GM12865 (cell line): Measurements from ENCODE around the gene FCN3.

Experiments used
- DNase-seq: peaks from one replicate; pipeline ENCODE4 v3.0.0; 2010; ENCODE audit warnings: low read depth
- H3K4me3 ChIP-seq: 2 replicates; pipeline ENCODE4 v1.5.1; 2011; ENCODE audit warnings: mild to moderate bottlenecking, low read depth, low read length, control low read depth
- TF ChIP-seq, protein P1 (sequence below): IDR thresholded peaks from 2 replicates; pipeline ENCODE4 v1.5.1; 2011; ENCODE audit warnings: low read length, control low read depth, low read depth, inconsistent platforms; ENCODE audit not compliant: insufficient read depth; ENCODE audit errors: missing control alignments

Gene FCN3

DNA sequence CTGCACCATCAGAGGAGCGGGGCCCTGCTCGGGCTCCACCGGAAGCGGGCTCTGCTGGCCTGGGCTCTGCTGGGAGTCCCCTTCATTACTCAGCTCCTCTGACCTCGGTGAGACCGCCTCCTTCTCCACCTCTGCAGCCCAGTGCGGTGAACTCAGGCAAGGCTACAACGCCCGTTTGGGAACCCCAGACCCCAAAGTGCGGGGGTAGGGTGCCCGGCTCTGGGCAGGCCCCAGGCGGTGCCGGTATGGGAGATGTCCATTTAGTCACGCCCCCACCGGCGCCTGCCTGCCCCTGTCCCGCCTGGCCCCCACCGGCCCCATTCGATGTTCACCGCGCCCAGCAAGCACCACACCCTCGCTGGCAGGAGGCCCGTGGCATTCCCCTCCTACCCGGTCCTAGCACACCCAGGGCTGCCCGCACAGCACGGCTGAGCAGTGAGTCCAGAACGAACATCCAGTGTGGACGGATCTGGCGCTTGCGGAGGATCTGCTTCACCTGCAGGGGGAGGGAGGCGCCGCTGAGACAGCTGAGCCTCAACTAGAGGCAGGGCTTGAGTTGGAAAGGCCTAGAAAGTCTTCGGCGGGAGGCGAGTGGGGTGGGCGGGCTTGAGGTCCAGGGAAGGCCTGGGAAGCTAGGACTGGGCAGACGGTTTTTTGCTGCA, 17.9 kb downstream of the FCN3 start:
- no peak for DNase-seq
- TF ChIP-seq, protein P1, sequence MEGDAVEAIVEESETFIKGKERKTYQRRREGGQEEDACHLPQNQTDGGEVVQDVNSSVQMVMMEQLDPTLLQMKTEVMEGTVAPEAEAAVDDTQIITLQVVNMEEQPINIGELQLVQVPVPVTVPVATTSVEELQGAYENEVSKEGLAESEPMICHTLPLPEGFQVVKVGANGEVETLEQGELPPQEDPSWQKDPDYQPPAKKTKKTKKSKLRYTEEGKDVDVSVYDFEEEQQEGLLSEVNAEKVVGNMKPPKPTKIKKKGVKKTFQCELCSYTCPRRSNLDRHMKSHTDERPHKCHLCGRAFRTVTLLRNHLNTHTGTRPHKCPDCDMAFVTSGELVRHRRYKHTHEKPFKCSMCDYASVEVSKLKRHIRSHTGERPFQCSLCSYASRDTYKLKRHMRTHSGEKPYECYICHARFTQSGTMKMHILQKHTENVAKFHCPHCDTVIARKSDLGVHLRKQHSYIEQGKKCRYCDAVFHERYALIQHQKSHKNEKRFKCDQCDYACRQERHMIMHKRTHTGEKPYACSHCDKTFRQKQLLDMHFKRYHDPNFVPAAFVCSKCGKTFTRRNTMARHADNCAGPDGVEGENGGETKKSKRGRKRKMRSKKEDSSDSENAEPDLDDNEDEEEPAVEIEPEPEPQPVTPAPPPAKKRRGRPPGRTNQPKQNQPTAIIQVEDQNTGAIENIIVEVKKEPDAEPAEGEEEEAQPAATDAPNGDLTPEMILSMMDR: no peak
- no peak overlapping the region for H3K4me3 ChIP-seq

DNA sequence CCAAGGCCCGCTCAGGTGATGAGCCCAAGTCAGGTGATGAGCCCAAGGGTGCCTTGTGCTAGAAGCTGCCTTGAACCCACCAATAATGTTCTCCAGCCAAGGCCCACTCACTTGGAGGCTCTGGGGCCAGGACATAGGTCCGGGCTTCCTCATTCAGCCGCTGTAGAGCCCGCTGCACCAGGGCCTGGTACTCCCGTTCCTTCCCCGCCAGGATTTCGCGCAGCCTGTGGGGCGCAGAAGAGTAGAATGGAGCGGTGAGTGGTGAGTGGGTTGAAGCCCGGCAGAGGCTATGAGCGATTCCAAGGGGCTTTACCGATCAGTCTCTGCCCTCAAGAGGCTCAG, 18.4 kb downstream of the FCN3 start:
- TF ChIP-seq, protein P1: no peak
- DNase-seq: no peak
- H3K4me3 ChIP-seq: no peak overlapping the region

DNA sequence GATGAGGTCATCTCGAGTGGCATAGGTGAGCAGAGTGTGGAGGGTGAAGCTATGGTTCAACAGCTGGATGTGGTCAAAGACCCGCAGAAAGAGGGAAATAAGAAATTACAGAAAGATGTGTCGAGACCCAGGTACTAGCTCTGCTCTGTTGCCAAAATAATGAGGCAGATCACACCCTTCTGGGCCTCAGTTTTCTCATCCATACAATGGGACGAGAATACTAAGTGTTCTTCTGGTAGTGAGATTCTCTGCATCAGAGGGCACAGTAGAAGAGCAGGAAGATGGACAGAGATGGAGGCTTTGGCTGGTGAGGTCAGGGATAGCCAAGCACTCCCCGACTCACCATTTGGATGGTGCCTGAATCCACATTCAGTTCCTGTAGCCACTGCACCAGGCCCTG, 18.9 kb downstream of the FCN3 start:
- DNase-seq: no peak
- TF ChIP-seq, protein P1: no peak
- no peak overlapping the region for H3K4me3 ChIP-seq

- DNase-seq: no peak
- TF ChIP-seq, protein P1: no peak
- no peak overlapping the region for H3K4me3 ChIP-seq
Measured at GRCh38 chr1:27353629-27354028, 21.0 kb downstream of the FCN3 start.

DNA sequence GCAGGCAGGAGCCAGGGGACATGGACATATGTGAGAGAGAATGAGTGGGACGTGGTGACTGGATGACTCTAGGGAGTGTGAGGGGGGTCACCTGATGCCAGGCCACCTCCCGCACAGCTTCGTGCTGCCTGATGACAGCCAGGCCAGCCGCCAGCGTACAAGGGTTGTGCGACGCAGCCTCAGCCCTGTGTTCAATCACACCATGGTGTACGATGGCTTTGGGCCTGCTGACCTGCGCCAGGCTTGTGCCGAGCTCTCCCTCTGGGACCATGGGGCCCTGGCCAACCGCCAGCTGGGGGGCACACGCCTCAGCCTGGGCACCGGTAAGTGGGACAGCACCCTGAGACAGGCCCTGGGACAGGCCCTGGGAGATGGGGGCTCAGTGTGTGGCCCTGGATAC, 21.5 kb downstream of the FCN3 start:
- H3K4me3 ChIP-seq: no peak overlapping the region
- TF ChIP-seq, protein P1: no peak
- no peak for DNase-seq

GRCh38 chr1:27351541-27352107, 23.0 kb downstream of the FCN3 start:
- no peak overlapping the region for H3K4me3 ChIP-seq
- TF ChIP-seq, protein P1: no peak

GRCh38 chr1:27350663-27351540, 23.7 kb downstream of the FCN3 start:
- H3K4me3 ChIP-seq: no peak overlapping the region
- DNase-seq: no peak
- TF ChIP-seq, protein P1: no peak

More at GRCh38 chr1:27351541-27352107, 23.0 kb downstream of the FCN3 start:
- no peak for DNase-seq
